ENCODE data around the gene MIP.
"Not testable (repeated sequence)": the region's sequence is repeated elsewhere in the genome, so short reads cannot be mapped to it uniquely, and the experiment has no call there.

Gene MIP

GRCh38 chr12:56469007-56469930, 14.8 kb upstream of the MIP start:
- peak overlapping the region; percentile 90 for H3K4me3 ChIP-seq (ENCODE audit: low read depth, low read length)
- no peak for DNase-seq (ENCODE audit: low read depth)

GRCh38 chr12:56468216-56469006, 14.0 kb upstream of the MIP start, which contains the start of gene SPRYD4:
Gene SPRYD4 (plus strand): TSS chr12:56468578. CDS start chr12:56468592, 14 bp downstream.
- H3K4me3 ChIP-seq (ENCODE audit: low read depth, low read length) = peak within 1 kb of the TSS; percentile 90
- peak; percentile 67 for DNase-seq (ENCODE audit: low read depth)

- H3K4me3 ChIP-seq (ENCODE audit: low read depth, low read length) = no peak overlapping the region
- DNase-seq (ENCODE audit: low read depth) = no peak
These were observed 8.1 kb upstream of the MIP start for GRCh38 chr12:56462565-56462964.

- H3K4me3 ChIP-seq (ENCODE audit: low read depth, low read length) = no peak overlapping the region
- DNase-seq (ENCODE audit: low read depth) = no peak
These were observed 7.0 kb upstream of the MIP start for GRCh38 chr12:56461235-56462159.

GRCh38 chr12:56457817-56458216, 3.4 kb upstream of the MIP start:
- no peak for DNase-seq (ENCODE audit: low read depth)
- H3K4me3 ChIP-seq (ENCODE audit: low read depth, low read length) = no peak overlapping the region

GRCh38 chr12:56451147-56451546, 3.3 kb downstream of the MIP start:
- no peak for DNase-seq (ENCODE audit: low read depth)
- no peak overlapping the region for H3K4me3 ChIP-seq (ENCODE audit: low read depth, low read length)

- no peak for DNase-seq (ENCODE audit: low read depth)
- H3K4me3 ChIP-seq (ENCODE audit: low read depth, low read length) = no peak overlapping the region
These were observed 4.2 kb downstream of the MIP start for GRCh38 chr12:56450241-56450640.

GRCh38 chr12:56449622-56449984, 4.9 kb downstream of the MIP start:
- DNase-seq (ENCODE audit: low read depth) = no peak

GRCh38 chr12:56448860-56449621, 5.4 kb downstream of the MIP start, which contains the start of gene TIMELESS:
Gene TIMELESS (minus strand): TSS chr12:56449426. CDS start chr12:56434170, 15,256 bp downstream.
- peak; percentile 50 for DNase-seq (ENCODE audit: low read depth)
- H3K4me3 ChIP-seq (ENCODE audit: low read depth, low read length) = peak within 1 kb of the TSS; percentile 82

More at GRCh38 chr12:56449622-56449984, 4.9 kb downstream of the MIP start:
- peak overlapping the region; percentile 82 for H3K4me3 ChIP-seq (ENCODE audit: low read depth, low read length)

- DNase-seq (ENCODE audit: low read depth); H3K4me3 ChIP-seq (ENCODE audit: low read depth, low read length): not testable (repeated sequence)
These were observed 11.2 kb downstream of the MIP start for GRCh38 chr12:56443208-56443607.

GRCh38 chr12:56437430-56438176, 16.9 kb downstream of the MIP start:
- DNase-seq (ENCODE audit: low read depth) = no peak
- H3K4me3 ChIP-seq (ENCODE audit: low read depth, low read length) = no peak overlapping the region

- DNase-seq (ENCODE audit: low read depth) = no peak
- no peak overlapping the region for H3K4me3 ChIP-seq (ENCODE audit: low read depth, low read length)
These were observed 19.6 kb downstream of the MIP start for GRCh38 chr12:56434828-56435227.

GRCh38 chr12:56431850-56432249, 22.6 kb downstream of the MIP start:
- no peak overlapping the region for H3K4me3 ChIP-seq (ENCODE audit: low read depth, low read length)
- DNase-seq (ENCODE audit: low read depth) = peak; percentile 24

- H3K4me3 ChIP-seq (ENCODE audit: low read depth, low read length) = no peak overlapping the region
These were observed 23.2 kb downstream of the MIP start for GRCh38 chr12:56431288-56431687.

GRCh38 chr12:56425940-56426438, 28.5 kb downstream of the MIP start:
- H3K4me3 ChIP-seq (ENCODE audit: low read depth, low read length) = no peak overlapping the region
- no peak for DNase-seq (ENCODE audit: low read depth)

More at GRCh38 chr12:56431288-56431687, 23.2 kb downstream of the MIP start:
- no peak for DNase-seq (ENCODE audit: low read depth)

- no peak overlapping the region for H3K4me3 ChIP-seq (ENCODE audit: low read depth, low read length)
- no peak for DNase-seq (ENCODE audit: low read depth)
These were observed 29.3 kb downstream of the MIP start for GRCh38 chr12:56425193-56425592.

GRCh38 chr12:56420411-56420810, 34.0 kb downstream of the MIP start:
- no peak for DNase-seq (ENCODE audit: low read depth)

GRCh38 chr12:56417739-56418138, 36.7 kb downstream of the MIP start:
- no peak overlapping the region for H3K4me3 ChIP-seq (ENCODE audit: low read depth, low read length)
- no peak for DNase-seq (ENCODE audit: low read depth)

More at GRCh38 chr12:56420411-56420810, 34.0 kb downstream of the MIP start:
- H3K4me3 ChIP-seq (ENCODE audit: low read depth, low read length) = no peak overlapping the region
